ENCODE results near the gene GATAD2A. TPM values are rescaled to one million over a fixed set of nuclear protein-coding genes. Genes with fewer than 3 reads are reported as not detected.

Gene GATAD2A
- total and polyA plus RNA-seq, 7 donors, result 18.5 to 65.9 (median 43.4) TPM

DNA sequence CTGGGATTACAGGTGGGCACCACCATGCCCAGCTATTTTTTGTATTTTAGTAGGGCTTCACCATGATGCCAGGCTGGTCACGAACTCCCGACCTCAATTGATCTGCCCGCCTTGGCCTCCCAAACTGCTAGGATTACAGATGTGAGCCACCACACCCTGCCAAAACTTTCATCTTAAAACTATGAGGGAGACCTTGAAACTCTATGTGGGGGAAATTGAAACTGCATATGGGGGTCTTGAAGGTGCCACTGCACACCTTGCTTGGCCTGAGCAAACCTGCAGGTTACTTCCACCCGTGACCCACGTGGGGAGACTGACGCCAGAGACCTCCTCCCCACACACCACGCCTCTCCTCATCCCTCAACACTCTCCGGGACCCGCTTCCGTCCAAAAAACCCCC lies 148.2 kb downstream of the GATAD2A start:
- no peaks in the 10 kb centered on the region for H3K36me3 ChIP-seq (ENCODE audit: insufficient read depth in 1 of 2, low read depth in 1 of 2)
- TF ChIP-seq, protein P1, sequence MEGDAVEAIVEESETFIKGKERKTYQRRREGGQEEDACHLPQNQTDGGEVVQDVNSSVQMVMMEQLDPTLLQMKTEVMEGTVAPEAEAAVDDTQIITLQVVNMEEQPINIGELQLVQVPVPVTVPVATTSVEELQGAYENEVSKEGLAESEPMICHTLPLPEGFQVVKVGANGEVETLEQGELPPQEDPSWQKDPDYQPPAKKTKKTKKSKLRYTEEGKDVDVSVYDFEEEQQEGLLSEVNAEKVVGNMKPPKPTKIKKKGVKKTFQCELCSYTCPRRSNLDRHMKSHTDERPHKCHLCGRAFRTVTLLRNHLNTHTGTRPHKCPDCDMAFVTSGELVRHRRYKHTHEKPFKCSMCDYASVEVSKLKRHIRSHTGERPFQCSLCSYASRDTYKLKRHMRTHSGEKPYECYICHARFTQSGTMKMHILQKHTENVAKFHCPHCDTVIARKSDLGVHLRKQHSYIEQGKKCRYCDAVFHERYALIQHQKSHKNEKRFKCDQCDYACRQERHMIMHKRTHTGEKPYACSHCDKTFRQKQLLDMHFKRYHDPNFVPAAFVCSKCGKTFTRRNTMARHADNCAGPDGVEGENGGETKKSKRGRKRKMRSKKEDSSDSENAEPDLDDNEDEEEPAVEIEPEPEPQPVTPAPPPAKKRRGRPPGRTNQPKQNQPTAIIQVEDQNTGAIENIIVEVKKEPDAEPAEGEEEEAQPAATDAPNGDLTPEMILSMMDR (IDR thresholded peaks at IDR 0.05), result no peak
- H3K4me1 ChIP-seq, result no peaks in the 10 kb centered on the region
- ATAC-seq (no peak), DNase-seq (no peak)
- no peaks in the 10 kb centered on the region for H3K9me3 ChIP-seq
- no peak overlapping the region for H3K4me3 ChIP-seq
- intact Hi-C loops (cut with DNase I), result no loop called here
- 88 to 95% (median 88%) methylated on average over 10 of the region's 10 CpGs for WGBS, 3 donors
- peaks cover 0 to 21% (median 6%) of the 10 kb centered on the region in 3 donors for H3K27me3 ChIP-seq (ENCODE audit: insufficient read depth in 3 of 3, low read length in 2 of 3)
- no peak overlapping the region for H3K27ac ChIP-seq

DNA sequence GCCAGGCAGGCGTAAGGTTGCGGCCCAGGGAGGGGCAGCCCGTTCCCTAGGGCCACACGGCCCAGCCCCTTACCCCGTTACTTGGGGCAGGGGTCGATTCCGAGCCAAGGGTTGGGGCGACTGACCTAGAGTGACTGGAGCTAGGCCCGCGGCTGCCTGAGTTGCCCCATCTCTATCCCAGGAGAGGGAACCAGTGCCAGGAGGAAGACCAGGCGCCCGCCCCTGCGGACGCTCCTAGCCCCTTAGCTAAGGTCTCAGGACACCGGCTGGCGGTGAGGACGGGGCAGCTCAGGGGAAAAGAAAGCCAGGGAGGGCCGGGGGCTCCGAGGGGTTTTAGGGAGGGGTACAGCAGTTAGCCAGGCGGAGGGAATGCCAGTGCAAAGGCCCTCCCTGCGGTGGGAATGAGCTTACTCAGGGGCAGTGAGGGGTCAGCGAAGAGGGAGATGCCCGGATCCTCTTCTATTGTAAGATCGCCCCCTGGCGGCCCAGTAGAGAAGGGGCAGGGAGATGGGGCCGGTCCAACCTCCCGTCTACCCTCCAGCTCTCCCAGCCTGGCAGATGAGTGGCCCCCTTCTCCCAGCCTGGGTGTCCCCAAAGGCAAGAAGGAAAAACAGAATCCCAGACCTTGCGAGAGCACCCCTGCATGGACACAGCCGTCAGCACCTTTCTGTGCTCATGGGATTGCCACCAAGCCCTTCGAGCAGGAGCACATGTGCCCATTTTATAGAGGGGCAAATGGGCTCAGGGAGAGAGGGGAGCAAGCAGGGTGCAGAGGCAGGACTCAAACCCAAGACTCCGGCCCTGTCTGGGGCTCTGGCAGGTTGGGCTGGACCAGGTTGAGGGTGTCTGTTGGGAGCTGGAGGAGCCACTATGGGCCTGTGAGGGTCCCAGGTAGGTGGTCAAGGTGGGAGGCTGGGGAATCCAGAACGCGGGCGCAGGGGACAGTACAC lies 148.9 kb downstream of the GATAD2A start:
- H3K9me3 ChIP-seq, result no peaks in the 10 kb centered on the region
- H3K27me3 ChIP-seq (ENCODE audit: insufficient read depth in 3 of 3, low read length in 2 of 3), result peaks cover 0 to 16% (median 3%) of the 10 kb centered on the region in 3 donors
- H3K4me1 ChIP-seq, result no peaks in the 10 kb centered on the region
- no peaks in the 10 kb centered on the region for H3K36me3 ChIP-seq (ENCODE audit: insufficient read depth in 1 of 2, low read depth in 1 of 2)
- peak in 1 of 2 donors; percentile 57 for DNase-seq
- TF ChIP-seq, protein P1 (IDR thresholded peaks at IDR 0.05), result peak; percentile 54
- WGBS, 3 donors, result 66 to 68% (median 66%) methylated on average over 34 of the region's 34 CpGs
- H3K4me3 ChIP-seq, result no peak overlapping the region
- peak in 2 of 4 donors; percentile 59 to 64 for ATAC-seq
- no peak overlapping the region for H3K27ac ChIP-seq
- intact Hi-C loops (cut with DNase I), result no loop called here

DNA sequence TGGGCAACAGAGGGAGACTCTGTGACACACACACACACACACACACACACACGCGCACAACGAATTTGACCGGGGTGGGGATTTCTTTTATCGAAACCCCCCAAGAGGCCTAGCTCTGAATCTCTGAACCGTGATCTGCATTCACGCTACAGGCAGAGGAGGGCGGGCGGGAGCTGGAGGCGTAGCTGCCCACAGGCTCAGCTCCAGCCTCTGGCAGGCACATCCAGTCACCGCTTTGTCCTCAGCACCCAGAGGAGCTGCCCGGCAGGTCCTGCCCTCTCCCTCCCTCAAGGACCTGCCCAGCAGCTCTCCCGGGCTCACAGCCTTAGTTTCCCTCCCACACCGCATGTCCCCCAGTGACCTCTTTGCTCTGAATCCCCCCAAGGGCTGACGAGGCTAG lies 152.6 kb downstream of the GATAD2A start:
- 71 to 88% (median 77%) methylated on average over 12 to 15 of the region's 15 CpGs for WGBS, 3 donors
- ATAC-seq (no peak), DNase-seq (no peak)
- intact Hi-C loops (cut with DNase I), result no loop called here
- H3K27me3 ChIP-seq (ENCODE audit: insufficient read depth in 3 of 3, low read length in 2 of 3), result no peaks in the 10 kb centered on the region
- H3K27ac ChIP-seq, result no peak overlapping the region
- no peak overlapping the region for H3K4me3 ChIP-seq
- H3K9me3 ChIP-seq, result no peaks in the 10 kb centered on the region
- no peaks in the 10 kb centered on the region for H3K36me3 ChIP-seq (ENCODE audit: insufficient read depth in 1 of 2, low read depth in 1 of 2)
- H3K4me1 ChIP-seq, result no peaks in the 10 kb centered on the region
- TF ChIP-seq, protein P1 (IDR thresholded peaks at IDR 0.05), result no peak

Other genes starting within 250 kb of the GATAD2A start
- under 1 TPM; 0.56 to 0.91 (median 0.63) TPM for gene MEF2B, start 235.4 kb upstream of the GATAD2A start, total RNA-seq
- under 1 TPM; 0.07 to 0.18 (median 0.16) TPM for gene MEF2B, start 235.4 kb upstream of the GATAD2A start, polyA plus RNA-seq
- 10 to 100 TPM; 16.0 to 33.6 (median 21.0) TPM for gene BORCS8, start 213.5 kb upstream of the GATAD2A start, total RNA-seq
- gene BORCS8, start 213.5 kb upstream of the GATAD2A start, polyA plus RNA-seq, result 10 to 100 TPM; 25.2 to 46.1 (median 41.2) TPM
- gene RFXANK, start 213.4 kb upstream of the GATAD2A start, total RNA-seq, result 10 to 100 TPM; 33.3 to 53.5 (median 46.2) TPM
- gene RFXANK, start 213.4 kb upstream of the GATAD2A start, polyA plus RNA-seq, result 10 to 100 TPM; 39.1 to 64.9 (median 57.4) TPM
- gene NR2C2AP, start 202.3 kb upstream of the GATAD2A start, total RNA-seq, result 10 to 100 TPM in 3 of 4 donors, 1 to 10 TPM in 1; 7.5 to 15.8 (median 12.8) TPM
- 10 to 100 TPM; 17.5 to 44.4 (median 21.9) TPM for gene NR2C2AP, start 202.3 kb upstream of the GATAD2A start, polyA plus RNA-seq
- gene NCAN, start 193.7 kb upstream of the GATAD2A start, total RNA-seq, result not detected
- gene NCAN, start 193.7 kb upstream of the GATAD2A start, polyA plus RNA-seq, result under 1 TPM in 1 of 3 donors, not detected in 2; 0.03 TPM
- under 1 TPM in 1 of 4 donors, not detected in 3; 0.14 TPM for gene TM6SF2, start 132.4 kb upstream of the GATAD2A start, total RNA-seq
- gene TM6SF2, start 132.4 kb upstream of the GATAD2A start, polyA plus RNA-seq, result under 1 TPM in 1 of 3 donors, not detected in 2; 0.29 TPM
- 10 to 100 TPM; 25.8 to 35.8 (median 29.0) TPM for gene SUGP1, start 85.2 kb upstream of the GATAD2A start, total RNA-seq
- 10 to 100 TPM; 20.6 to 26.3 (median 24.6) TPM for gene SUGP1, start 85.2 kb upstream of the GATAD2A start, polyA plus RNA-seq
- gene MAU2, start 84.8 kb upstream of the GATAD2A start, total RNA-seq, result 10 to 100 TPM; 26.2 to 55.1 (median 40.1) TPM
- gene MAU2, start 84.8 kb upstream of the GATAD2A start, polyA plus RNA-seq, result 10 to 100 TPM; 12.3 to 20.3 (median 18.4) TPM
- 1 to 10 TPM in 1 of 4 donors, under 1 TPM in 2, not detected in 1; 0.50 to 1.9 (median 0.62) TPM for gene TSSK6, start 109.9 kb downstream of the GATAD2A start, total RNA-seq
- 1 to 10 TPM in 2 of 3 donors, under 1 TPM in 1; 0.37 to 3.2 (median 1.4) TPM for gene TSSK6, start 109.9 kb downstream of the GATAD2A start, polyA plus RNA-seq
- gene NDUFA13, start 110.5 kb downstream of the GATAD2A start, total RNA-seq, result 100 to 1,000 TPM; 438 to 648 (median 574) TPM
- 100 to 1,000 TPM; 274 to 597 (median 487) TPM for gene NDUFA13, start 110.5 kb downstream of the GATAD2A start, polyA plus RNA-seq
- gene YJEFN3, start 123.2 kb downstream of the GATAD2A start, total RNA-seq, result 1 to 10 TPM; 1.1 to 2.4 (median 1.3) TPM
- gene YJEFN3, start 123.2 kb downstream of the GATAD2A start, polyA plus RNA-seq, result 1 to 10 TPM in 2 of 3 donors, under 1 TPM in 1; 1.00 to 2.9 (median 1.4) TPM
- gene CILP2, start 132.6 kb downstream of the GATAD2A start, total RNA-seq, result not detected
- gene CILP2, start 132.6 kb downstream of the GATAD2A start, polyA plus RNA-seq, result under 1 TPM in 1 of 3 donors, not detected in 2; 0.03 TPM
- gene PBX4, start 213.0 kb downstream of the GATAD2A start, total RNA-seq, result under 1 TPM in 1 of 4 donors, not detected in 3; 0.17 TPM
- under 1 TPM in 2 of 3 donors, not detected in 1; 0.06 to 0.08 TPM for gene PBX4, start 213.0 kb downstream of the GATAD2A start, polyA plus RNA-seq
- gene LPAR2, start 222.5 kb downstream of the GATAD2A start, total RNA-seq, result 1 to 10 TPM in 1 of 4 donors, under 1 TPM in 3; 0.42 to 1.5 (median 0.55) TPM
- gene LPAR2, start 222.5 kb downstream of the GATAD2A start, polyA plus RNA-seq, result under 1 TPM; 0.08 to 0.38 (median 0.27) TPM
- 1 to 10 TPM; 1.4 to 2.3 (median 1.8) TPM for gene GMIP, start 238.0 kb downstream of the GATAD2A start, total RNA-seq
- gene GMIP, start 238.0 kb downstream of the GATAD2A start, polyA plus RNA-seq, result 1 to 10 TPM in 1 of 3 donors, under 1 TPM in 2; 0.51 to 1.1 (median 0.83) TPM

Data from psoas muscle (tissue), 8 donors.